Tibial nerve (tissue), 4 donors: ENCODE data around the gene CCDC85B. TPM values are rescaled to one million over a fixed set of nuclear protein-coding genes. Genes with fewer than 3 reads are reported as not detected.

Experiments used
- DNase-seq, 2 donors: peaks; one replicate each; pipeline ENCODE4 v3.0.0-alpha.2; 2019; ENCODE audit warnings: low spot score in 2 of 2
- H3K27ac ChIP-seq, 4 donors: fragments of 200-600 bp; sonication (generic) in 3 of 4; one replicate each; pipeline ENCODE4 v1.5.1; 2017 to 2019; ENCODE audit warnings: mild to moderate bottlenecking in 1 of 4
- H3K27me3 ChIP-seq, 2 donors: fragments of 200-600 bp; sonication (generic) in 1 of 2; one replicate each; pipeline versions ENCODE4 v1.5.1 to v1.6.0; 2017 to 2019
- H3K36me3 ChIP-seq, 3 donors: fragments of 200-600 bp; sonication (generic); one replicate each; pipeline ENCODE4 v1.5.1; 2018 to 2019
- H3K4me1 ChIP-seq, 4 donors: fragments of 200-600 bp; sonication (generic) in 3 of 4; one replicate each; pipeline ENCODE4 v1.5.1; 2017 to 2019
- H3K4me3 ChIP-seq, 4 donors: fragments of 200-600 bp; sonication (generic) in 3 of 4; one replicate each; pipeline ENCODE4 v1.5.1; 2017 to 2019; ENCODE audit warnings: mild to moderate bottlenecking in 1 of 4, moderate library complexity in 1 of 4
- H3K9me3 ChIP-seq, 4 donors: fragments of 200-600 bp; sonication (generic) in 3 of 4; one replicate each; pipeline ENCODE4 v1.5.1; 2017 to 2019
- CTCF ChIP-seq, 5 experiments: fragments of 200-600 bp in 3 of 5; fragments of 450-650 bp in 2 of 5; sonication (generic) in 3 of 5; IDR thresholded peaks; one replicate each; pipeline ENCODE4 v1.5.1; 2016 to 2019; ENCODE audit warnings: antibody characterized with exemption in 5 of 5, mild to moderate bottlenecking in 3 of 5, moderate library complexity in 2 of 5
- EP300 ChIP-seq, 2 donors: sonication (generic); formaldehyde crosslinking; IDR thresholded peaks; one replicate each; pipeline ENCODE4 v1.6.1; 2017; ENCODE audit warnings: antibody characterized with exemption in 2 of 2, mild to moderate bottlenecking in 1 of 2
- POLR2A ChIP-seq, 2 donors: fragments of 450-650 bp; IDR thresholded peaks; one replicate each; pipeline ENCODE4 v1.6.1; 2017; ENCODE audit warnings: antibody characterized with exemption in 2 of 2, mild to moderate bottlenecking in 2 of 2, moderate library complexity in 2 of 2
- WGBS, 2 donors: methylation state at CpG; one replicate each; pipeline ENCODE4 v1.1.5; 2018; 5-methylcytosine and 5-hydroxymethylcytosine counted together
- total RNA-seq, 4 donors: library from RNA; depleted of rRNA; stranded (reverse); fragments of >200 nt; gene quantifications; one replicate each; pipeline ENCODE4 v1.1.0, GENCODE V29; 2016

The CCDC85B gene
- total RNA-seq, 4 donors from 2014 or later, result 73.0 to 108 (median 89.4) TPM

- Histone ChIP-seq H3K4me1 (peaks cover 0 to 42% (median 12%) of the 10 kb centered on the region in 4 donors), H3K27ac (peak within 1 kb of the TSS; percentile 84 to 95 (median 92)), H3K27me3 (no peaks in the 10 kb centered on the region), H3K36me3 (peaks cover 0 to 32% (median 0%) of the 10 kb centered on the region in 3 donors), H3K9me3 (no peaks in the 10 kb centered on the region), H3K4me3 (peak within 1 kb of the TSS; percentile 44 to 69 (median 56))
- WGBS, 2 donors, result 0 to 2% methylated on average over 15 to 22 of the region's 69 CpGs
- no peak for DNase-seq
- no peak for TF ChIP-seq POLR2A (IDR thresholded peaks at IDR 0.05)
- no peak for TF ChIP-seq EP300 (IDR thresholded peaks at IDR 0.05)
- TF ChIP-seq CTCF (IDR thresholded peaks at IDR 0.05), result no peak
Observed at GRCh38 chr11:65872586-65873317, 17.7 kb upstream of the CCDC85B start, which contains the start of gene EFEMP2. TSS of gene EFEMP2 (minus strand) at chr11:65872800. CDS start at chr11:65872354, 446 bp downstream.

GRCh38 chr11:65873318-65874156 is 16.9 kb upstream of the CCDC85B start:
- peaks cover 0 to 24% (median 0%) of the 10 kb centered on the region in 3 donors for H3K36me3 ChIP-seq
- no peaks in the 10 kb centered on the region for H3K27me3 ChIP-seq
- TF ChIP-seq POLR2A (IDR thresholded peaks at IDR 0.05) (peak; percentile 53 to 81), EP300 (IDR thresholded peaks at IDR 0.05) (peak; percentile 76 to 91), CTCF (IDR thresholded peaks at IDR 0.05) (peak in 2 of 5 experiments; percentile 13 to 27)
- H3K9me3 ChIP-seq, result no peaks in the 10 kb centered on the region
- peaks cover 0 to 37% (median 12%) of the 10 kb centered on the region in 4 donors for H3K4me1 ChIP-seq
- peak; percentile 93 to 97 for DNase-seq
- peak overlapping the region; percentile 44 to 69 (median 56) for H3K4me3 ChIP-seq
- peak overlapping the region; percentile 84 to 95 (median 92) for H3K27ac ChIP-seq
- 8 to 17% methylated on average over 24 to 52 of the region's 54 CpGs for WGBS, 2 donors

GRCh38 chr11:65879617-65880016 is 10.9 kb upstream of the CCDC85B start, which contains the start of gene CTSW:
TSS of gene CTSW (plus strand) at chr11:65879837. CDS start at chr11:65879855, 18 bp downstream.
- no peak for DNase-seq
- Histone ChIP-seq H3K36me3 (peaks cover 0 to 30% (median 0%) of the 10 kb centered on the region in 3 donors), H3K27me3 (no peaks in the 10 kb centered on the region), H3K4me1 (peaks cover 0 to 6% (median under 1%) of the 10 kb centered on the region in 4 donors), H3K4me3 (no peak within 1 kb of the TSS), H3K27ac (no peak within 1 kb of the TSS), H3K9me3 (no peaks in the 10 kb centered on the region)
- no peak for TF ChIP-seq CTCF (IDR thresholded peaks at IDR 0.05)
- WGBS, 2 donors, result 48 to 56% methylated on average over 7 of the region's 7 CpGs

- Histone ChIP-seq H3K27me3 (no peaks in the 10 kb centered on the region), H3K36me3 (peaks cover 0 to 32% (median 0%) of the 10 kb centered on the region in 3 donors), H3K27ac (no peak overlapping the region), H3K9me3 (no peaks in the 10 kb centered on the region), H3K4me1 (peaks cover 0 to 9% (median 3%) of the 10 kb centered on the region in 4 donors), H3K4me3 (no peak overlapping the region)
- TF ChIP-seq EP300 (IDR thresholded peaks at IDR 0.05) (no peak), POLR2A (IDR thresholded peaks at IDR 0.05) (no peak), CTCF (IDR thresholded peaks at IDR 0.05) (no peak)
- no peak for DNase-seq
- 66 to 74% methylated on average over 7 of the region's 7 CpGs for WGBS, 2 donors
Observed at GRCh38 chr11:65880027-65880426, 10.4 kb upstream of the CCDC85B start.
